ENCODE data around the gene CAB39.

DNA sequence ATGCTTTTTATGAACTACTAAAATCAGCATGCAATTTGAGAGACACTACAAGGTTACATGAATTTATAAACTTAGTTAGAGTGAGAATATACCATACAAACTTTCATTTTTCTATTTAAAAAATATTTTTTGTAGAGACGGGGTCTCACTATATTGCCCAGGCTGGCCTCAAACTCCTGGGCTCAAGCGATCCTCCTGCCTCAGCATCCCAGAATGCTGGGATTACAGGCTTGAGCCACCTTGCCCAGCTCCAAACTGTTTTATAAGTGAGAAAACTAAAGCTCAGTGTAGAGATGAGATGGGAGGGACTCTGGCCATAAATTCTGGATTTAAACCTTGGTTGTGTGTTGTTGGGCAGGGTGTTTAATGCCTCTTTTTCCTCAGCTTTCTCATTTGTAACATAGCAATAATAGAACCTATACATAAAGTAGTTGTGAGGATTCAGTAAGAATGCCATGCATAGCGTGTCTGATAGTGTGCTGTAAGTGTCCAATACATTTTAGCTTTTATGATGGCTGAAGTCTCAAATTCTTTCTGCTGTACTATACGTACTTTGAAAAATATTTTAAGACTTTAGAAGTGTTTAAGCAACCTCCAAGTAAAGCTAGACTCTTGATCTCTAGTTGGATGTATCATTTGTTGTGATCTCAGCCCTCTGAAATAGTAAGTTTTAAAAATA is 9.7 kb downstream of the CAB39 start:
- TF ChIP-seq, protein P1, sequence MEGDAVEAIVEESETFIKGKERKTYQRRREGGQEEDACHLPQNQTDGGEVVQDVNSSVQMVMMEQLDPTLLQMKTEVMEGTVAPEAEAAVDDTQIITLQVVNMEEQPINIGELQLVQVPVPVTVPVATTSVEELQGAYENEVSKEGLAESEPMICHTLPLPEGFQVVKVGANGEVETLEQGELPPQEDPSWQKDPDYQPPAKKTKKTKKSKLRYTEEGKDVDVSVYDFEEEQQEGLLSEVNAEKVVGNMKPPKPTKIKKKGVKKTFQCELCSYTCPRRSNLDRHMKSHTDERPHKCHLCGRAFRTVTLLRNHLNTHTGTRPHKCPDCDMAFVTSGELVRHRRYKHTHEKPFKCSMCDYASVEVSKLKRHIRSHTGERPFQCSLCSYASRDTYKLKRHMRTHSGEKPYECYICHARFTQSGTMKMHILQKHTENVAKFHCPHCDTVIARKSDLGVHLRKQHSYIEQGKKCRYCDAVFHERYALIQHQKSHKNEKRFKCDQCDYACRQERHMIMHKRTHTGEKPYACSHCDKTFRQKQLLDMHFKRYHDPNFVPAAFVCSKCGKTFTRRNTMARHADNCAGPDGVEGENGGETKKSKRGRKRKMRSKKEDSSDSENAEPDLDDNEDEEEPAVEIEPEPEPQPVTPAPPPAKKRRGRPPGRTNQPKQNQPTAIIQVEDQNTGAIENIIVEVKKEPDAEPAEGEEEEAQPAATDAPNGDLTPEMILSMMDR (IDR thresholded peaks at IDR 0.05; ENCODE audit: control extremely low read depth in 1 of 3, insufficient read depth in 1 of 3, low read depth in 1 of 3, low read length in 3 of 3): no peak
- TF ChIP-seq, protein P2, sequence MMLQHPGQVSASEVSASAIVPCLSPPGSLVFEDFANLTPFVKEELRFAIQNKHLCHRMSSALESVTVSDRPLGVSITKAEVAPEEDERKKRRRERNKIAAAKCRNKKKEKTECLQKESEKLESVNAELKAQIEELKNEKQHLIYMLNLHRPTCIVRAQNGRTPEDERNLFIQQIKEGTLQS (IDR thresholded peaks at IDR 0.05; ENCODE audit: insufficient read depth, low read depth, low read length): no peak
- no peak for TF ChIP-seq EGR1 (IDR thresholded peaks at IDR 0.05; ENCODE audit: borderline replicate concordance, low read depth, low read length)
- no peak for TF ChIP-seq POLR2A (IDR thresholded peaks at IDR 0.05; ENCODE audit: control extremely low read depth in 1 of 2, low read depth in 2 of 2, low read length in 2 of 2)
- no peak for TF ChIP-seq RFX5 (IDR thresholded peaks at IDR 0.05; ENCODE audit: borderline replicate concordance, low read depth, low read length)
- TF ChIP-seq CHD2 (IDR thresholded peaks at IDR 0.05; ENCODE audit: low read length): no peak

All from H1 (cell line).